Ishikawa (cell line): ENCODE measurements around the gene RPS6KA2.

ENCODE experiments used
- CEBPB ChIP-seq: IDR thresholded peaks from 2 replicates; pipeline ENCODE4 v1.6.1; 2012
- CREB1 ChIP-seq: IDR thresholded peaks from 2 replicates; pipeline ENCODE4 v1.6.1; 2012; ENCODE audit warnings: low read depth
- EGR1 ChIP-seq: IDR thresholded peaks from 2 replicates; pipeline ENCODE4 v1.6.1; 2012
- EP300 ChIP-seq: IDR thresholded peaks from 2 replicates; pipeline ENCODE4 v1.6.1; 2012; ENCODE audit warnings: borderline replicate concordance
- FOXM1 ChIP-seq: IDR thresholded peaks from 2 replicates; pipeline ENCODE4 v1.6.1; 2012; ENCODE audit warnings: low read depth, borderline replicate concordance
- MAX ChIP-seq: IDR thresholded peaks from 2 replicates; pipeline ENCODE4 v1.6.1; 2012
- NFIC ChIP-seq: IDR thresholded peaks from 2 replicates; pipeline ENCODE4 v1.6.1; 2012
- RAD21 ChIP-seq: IDR thresholded peaks from 2 replicates; pipeline ENCODE4 v1.6.1; 2012; ENCODE audit warnings: low read depth
- REST ChIP-seq: IDR thresholded peaks from 2 replicates; pipeline ENCODE4 v1.6.1; 2012; ENCODE audit warnings: low read depth, mild to moderate bottlenecking
- TAF1 ChIP-seq: IDR thresholded peaks from 2 replicates; pipeline ENCODE4 v1.6.1; 2012; ENCODE audit warnings: low read depth, mild to moderate bottlenecking
- TCF12 ChIP-seq: IDR thresholded peaks from 2 replicates; pipeline ENCODE4 v1.6.1; 2012; ENCODE audit warnings: low read depth
- TEAD4 ChIP-seq: IDR thresholded peaks from 2 replicates; pipeline ENCODE4 v1.6.1; 2012
- USF1 ChIP-seq: IDR thresholded peaks from 2 replicates; pipeline ENCODE4 v1.6.1; 2012
- YY1 ChIP-seq: IDR thresholded peaks from 2 replicates; pipeline ENCODE4 v1.6.1; 2012; ENCODE audit warnings: low read depth

- TF ChIP-seq EP300 (no peak), FOXM1 (no peak), REST (no peak), NFIC (no peak), MAX (no peak), TEAD4 (no peak), RAD21 (no peak), CREB1 (no peak), TAF1 (no peak), CEBPB (no peak), YY1 (no peak), EGR1 (no peak), USF1 (no peak), TCF12 (no peak)
These were observed 221.7 kb downstream of the RPS6KA2 start for GRCh38 chr6:166405386-166405785.
